GM21576 (cell line): ENCODE results near the gene ECT2.
"Not testable (repeated sequence)": the region's sequence is repeated elsewhere in the genome, so short reads cannot be mapped to it uniquely, and the experiment has no call there.

Experiments used
- ATAC-seq: cut with Tn5 transposase; IDR thresholded peaks from one replicate; pipeline ENCODE4 v1.9.1; 2021; ENCODE audit warnings: mild to moderate bottlenecking, moderate library complexity; ENCODE audit not compliant: unreplicated experiment

The ECT2 gene

GRCh38 chr3:172803489-172803888, 53.0 kb downstream of the ECT2 start:
- no peak for ATAC-seq

GRCh38 chr3:172804323-172804722, 53.8 kb downstream of the ECT2 start:
- no peak for ATAC-seq

GRCh38 chr3:172808969-172809546, 58.5 kb downstream of the ECT2 start:
- ATAC-seq = no peak

- ATAC-seq = no peak
Observed at GRCh38 chr3:172811099-172811498, 60.6 kb downstream of the ECT2 start.

GRCh38 chr3:172813462-172813861, 62.9 kb downstream of the ECT2 start:
- no peak for ATAC-seq

GRCh38 chr3:172814738-172815137, 64.2 kb downstream of the ECT2 start:
- no peak for ATAC-seq

GRCh38 chr3:172815857-172816256, 65.3 kb downstream of the ECT2 start:
- no peak for ATAC-seq

- ATAC-seq = no peak
Observed at GRCh38 chr3:172816281-172816680, 65.8 kb downstream of the ECT2 start.

GRCh38 chr3:172816968-172817367, 66.4 kb downstream of the ECT2 start:
- no peak for ATAC-seq

- no peak for ATAC-seq
Observed at GRCh38 chr3:172820492-172820891, 70.0 kb downstream of the ECT2 start.

GRCh38 chr3:172824229-172824628, 73.7 kb downstream of the ECT2 start:
- no peak for ATAC-seq

GRCh38 chr3:172827231-172827630, 76.7 kb downstream of the ECT2 start:
- ATAC-seq = not testable (repeated sequence)

- ATAC-seq = no peak
Observed at GRCh38 chr3:172832983-172833382, 82.5 kb downstream of the ECT2 start.

- no peak for ATAC-seq
Observed at GRCh38 chr3:172836390-172836997, 86.0 kb downstream of the ECT2 start.

- no peak for ATAC-seq
Observed at GRCh38 chr3:172839679-172840078, 89.2 kb downstream of the ECT2 start.

GRCh38 chr3:172840463-172840862, 89.9 kb downstream of the ECT2 start:
- ATAC-seq = no peak

- no peak for ATAC-seq
Observed at GRCh38 chr3:172840913-172841312, 90.4 kb downstream of the ECT2 start.

GRCh38 chr3:172844428-172844827, 93.9 kb downstream of the ECT2 start:
- no peak for ATAC-seq

GRCh38 chr3:172846103-172846561, 95.6 kb downstream of the ECT2 start:
- peak; percentile 84 for ATAC-seq

GRCh38 chr3:172846706-172847105, 96.2 kb downstream of the ECT2 start:
- no peak for ATAC-seq

- no peak for ATAC-seq
Observed at GRCh38 chr3:172847292-172847691, 96.8 kb downstream of the ECT2 start.

- no peak for ATAC-seq
Observed at GRCh38 chr3:172848910-172849309, 98.4 kb downstream of the ECT2 start.

- no peak for ATAC-seq
Observed at GRCh38 chr3:172853005-172853404, 102.5 kb downstream of the ECT2 start.
